ENCODE measurements around the gene MYO5B.

The MYO5B gene

GRCh38 chr18:50008306-50008705, 186.6 kb downstream of the MYO5B start:
- H3K36me3 ChIP-seq (ENCODE audit: control insufficient read depth, insufficient read depth, low read length), result no peaks in the 10 kb centered on the region
- no peak overlapping the region for H3K23ac ChIP-seq (ENCODE audit: low read length)
- no peaks in the 10 kb centered on the region for H3K27me3 ChIP-seq (ENCODE audit: insufficient read depth, low read length, poor library complexity)
- H3K9ac ChIP-seq (ENCODE audit: low read length), result no peak overlapping the region
- no peak overlapping the region for H2BK120ac ChIP-seq (ENCODE audit: low read depth, low read length)
- H2BK5ac ChIP-seq (ENCODE audit: low read length), result no peak overlapping the region
- no peak overlapping the region for H2AK5ac ChIP-seq (ENCODE audit: low read length)
- no peak overlapping the region for H3K4me3 ChIP-seq (ENCODE audit: low read length)
- H4K8ac ChIP-seq (ENCODE audit: low read depth, low read length), result no peak overlapping the region
- H3K4ac ChIP-seq (ENCODE audit: low read depth, low read length), result no peak overlapping the region
- H3K4me2 ChIP-seq (ENCODE audit: low read length), result no peak overlapping the region
- no peak overlapping the region for H3K56ac ChIP-seq (ENCODE audit: low read length)
- no peaks in the 10 kb centered on the region for H3K4me1 ChIP-seq (ENCODE audit: control insufficient read depth, low read depth, low read length)
- DNase-seq, result no peak
- H3K79me1 ChIP-seq (ENCODE audit: low read length), result no peaks in the 10 kb centered on the region
- no peaks in the 10 kb centered on the region for H3K79me2 ChIP-seq (ENCODE audit: control insufficient read depth, insufficient read depth, low read length)
- no peak overlapping the region for H3K18ac ChIP-seq (ENCODE audit: low read length)
- no peak overlapping the region for H3K27ac ChIP-seq (ENCODE audit: low read depth, low read length)
- no CpG with 5 or more reads among the region's 3 CpGs for WGBS (ENCODE audit: extremely low coverage, insufficient coverage, low lambda C conversion rate)
- H2BK15ac ChIP-seq (replicated peaks; ENCODE audit: low read depth), result no peak overlapping the region
- no peak overlapping the region for H4K5ac ChIP-seq (ENCODE audit: low read length)

GRCh38 chr18:50006470-50007046, 188.4 kb downstream of the MYO5B start:
- H3K4me2 ChIP-seq (ENCODE audit: low read length), result no peak overlapping the region
- no peak overlapping the region for H3K23ac ChIP-seq (ENCODE audit: low read length)
- H3K9ac ChIP-seq (ENCODE audit: low read length), result no peak overlapping the region
- H3K27me3 ChIP-seq (ENCODE audit: insufficient read depth, low read length, poor library complexity), result no peaks in the 10 kb centered on the region
- no peak overlapping the region for H2BK120ac ChIP-seq (ENCODE audit: low read depth, low read length)
- no peak overlapping the region for H3K18ac ChIP-seq (ENCODE audit: low read length)
- H3K79me2 ChIP-seq (ENCODE audit: control insufficient read depth, insufficient read depth, low read length), result no peaks in the 10 kb centered on the region
- H2BK15ac ChIP-seq (replicated peaks; ENCODE audit: low read depth), result no peak overlapping the region
- H3K4me1 ChIP-seq (ENCODE audit: control insufficient read depth, low read depth, low read length), result no peaks in the 10 kb centered on the region
- WGBS (ENCODE audit: extremely low coverage, insufficient coverage, low lambda C conversion rate), result no CpG with 5 or more reads among the region's 2 CpGs
- no peak overlapping the region for H4K8ac ChIP-seq (ENCODE audit: low read depth, low read length)
- no peak overlapping the region for H2BK5ac ChIP-seq (ENCODE audit: low read length)
- H3K36me3 ChIP-seq (ENCODE audit: control insufficient read depth, insufficient read depth, low read length), result no peaks in the 10 kb centered on the region
- H3K79me1 ChIP-seq (ENCODE audit: low read length), result no peaks in the 10 kb centered on the region
- no peak overlapping the region for H4K5ac ChIP-seq (ENCODE audit: low read length)
- no peak for DNase-seq
- no peak overlapping the region for H2AK5ac ChIP-seq (ENCODE audit: low read length)
- H3K27ac ChIP-seq (ENCODE audit: low read depth, low read length), result no peak overlapping the region
- H3K4me3 ChIP-seq (ENCODE audit: low read length), result no peak overlapping the region
- no peak overlapping the region for H3K56ac ChIP-seq (ENCODE audit: low read length)
- H3K4ac ChIP-seq (ENCODE audit: low read depth, low read length), result no peak overlapping the region

- H2BK5ac ChIP-seq (ENCODE audit: low read length), result no peak overlapping the region
- H2BK120ac ChIP-seq (ENCODE audit: low read depth, low read length), result no peak overlapping the region
- DNase-seq, result no peak
- H2AK5ac ChIP-seq (ENCODE audit: low read length), result no peak overlapping the region
- WGBS (ENCODE audit: extremely low coverage, insufficient coverage, low lambda C conversion rate), result no CpG with 5 or more reads among the region's 4 CpGs
- H3K79me2 ChIP-seq (ENCODE audit: control insufficient read depth, insufficient read depth, low read length), result no peaks in the 10 kb centered on the region
- no peak overlapping the region for H3K9ac ChIP-seq (ENCODE audit: low read length)
- H3K36me3 ChIP-seq (ENCODE audit: control insufficient read depth, insufficient read depth, low read length), result no peaks in the 10 kb centered on the region
- H3K27ac ChIP-seq (ENCODE audit: low read depth, low read length), result no peak overlapping the region
- no peaks in the 10 kb centered on the region for H3K79me1 ChIP-seq (ENCODE audit: low read length)
- H4K5ac ChIP-seq (ENCODE audit: low read length), result no peak overlapping the region
- no peak overlapping the region for H3K18ac ChIP-seq (ENCODE audit: low read length)
- no peak overlapping the region for H4K8ac ChIP-seq (ENCODE audit: low read depth, low read length)
- no peak overlapping the region for H3K56ac ChIP-seq (ENCODE audit: low read length)
- no peak overlapping the region for H3K4me2 ChIP-seq (ENCODE audit: low read length)
- H3K4ac ChIP-seq (ENCODE audit: low read depth, low read length), result no peak overlapping the region
- no peak overlapping the region for H3K4me3 ChIP-seq (ENCODE audit: low read length)
- H3K4me1 ChIP-seq (ENCODE audit: control insufficient read depth, low read depth, low read length), result no peaks in the 10 kb centered on the region
- no peak overlapping the region for H2BK15ac ChIP-seq (replicated peaks; ENCODE audit: low read depth)
- H3K23ac ChIP-seq (ENCODE audit: low read length), result no peak overlapping the region
- H3K27me3 ChIP-seq (ENCODE audit: insufficient read depth, low read length, poor library complexity), result no peaks in the 10 kb centered on the region
These were observed 190.9 kb downstream of the MYO5B start for GRCh38 chr18:50004013-50004412.

- H2BK5ac ChIP-seq (ENCODE audit: low read length), result no peak overlapping the region
- H2AK5ac ChIP-seq (ENCODE audit: low read length), result no peak overlapping the region
- no peak overlapping the region for H3K56ac ChIP-seq (ENCODE audit: low read length)
- no peak overlapping the region for H2BK15ac ChIP-seq (replicated peaks; ENCODE audit: low read depth)
- no peaks in the 10 kb centered on the region for H3K79me2 ChIP-seq (ENCODE audit: control insufficient read depth, insufficient read depth, low read length)
- no peak overlapping the region for H3K4ac ChIP-seq (ENCODE audit: low read depth, low read length)
- H3K9ac ChIP-seq (ENCODE audit: low read length), result no peak overlapping the region
- no peak overlapping the region for H2BK120ac ChIP-seq (ENCODE audit: low read depth, low read length)
- WGBS (ENCODE audit: extremely low coverage, insufficient coverage, low lambda C conversion rate), result no CpG with 5 or more reads among the region's 2 CpGs
- H4K8ac ChIP-seq (ENCODE audit: low read depth, low read length), result no peak overlapping the region
- H3K18ac ChIP-seq (ENCODE audit: low read length), result no peak overlapping the region
- H3K27me3 ChIP-seq (ENCODE audit: insufficient read depth, low read length, poor library complexity), result no peaks in the 10 kb centered on the region
- no peaks in the 10 kb centered on the region for H3K36me3 ChIP-seq (ENCODE audit: control insufficient read depth, insufficient read depth, low read length)
- no peak overlapping the region for H4K5ac ChIP-seq (ENCODE audit: low read length)
- no peaks in the 10 kb centered on the region for H3K79me1 ChIP-seq (ENCODE audit: low read length)
- H3K4me3 ChIP-seq (ENCODE audit: low read length), result no peak overlapping the region
- no peak overlapping the region for H3K27ac ChIP-seq (ENCODE audit: low read depth, low read length)
- peak; percentile 65 for DNase-seq
- no peak overlapping the region for H3K23ac ChIP-seq (ENCODE audit: low read length)
- H3K4me1 ChIP-seq (ENCODE audit: control insufficient read depth, low read depth, low read length), result no peaks in the 10 kb centered on the region
- H3K4me2 ChIP-seq (ENCODE audit: low read length), result no peak overlapping the region
These were observed 192.2 kb downstream of the MYO5B start for GRCh38 chr18:50002781-50003180.

GRCh38 chr18:50000227-50000626, 194.7 kb downstream of the MYO5B start:
- WGBS (ENCODE audit: extremely low coverage, insufficient coverage, low lambda C conversion rate), result no CpG with 5 or more reads among the region's 5 CpGs
- H3K79me1 ChIP-seq (ENCODE audit: low read length), result no peaks in the 10 kb centered on the region

GRCh38 chr18:49999128-49999527, 195.8 kb downstream of the MYO5B start:
- no peak overlapping the region for H3K27ac ChIP-seq (ENCODE audit: low read depth, low read length)
- H3K56ac ChIP-seq (ENCODE audit: low read length), result no peak overlapping the region

More at GRCh38 chr18:50000227-50000626, 194.7 kb downstream of the MYO5B start:
- DNase-seq, result peak; percentile 24
- Histone ChIP-seq H3K36me3 (ENCODE audit: control insufficient read depth, insufficient read depth, low read length) (no peaks in the 10 kb centered on the region), H3K4me2 (ENCODE audit: low read length) (no peak overlapping the region), H3K4me3 (ENCODE audit: low read length) (no peak overlapping the region), H4K8ac (ENCODE audit: low read depth, low read length) (no peak overlapping the region), H3K4ac (ENCODE audit: low read depth, low read length) (no peak overlapping the region), H3K4me1 (ENCODE audit: control insufficient read depth, low read depth, low read length) (no peaks in the 10 kb centered on the region), H3K56ac (ENCODE audit: low read length) (no peak overlapping the region), H4K5ac (ENCODE audit: low read length) (no peak overlapping the region), H3K27ac (ENCODE audit: low read depth, low read length) (no peak overlapping the region), H3K9ac (ENCODE audit: low read length) (no peak overlapping the region), H3K27me3 (ENCODE audit: insufficient read depth, low read length, poor library complexity) (no peaks in the 10 kb centered on the region), H2AK5ac (ENCODE audit: low read length) (no peak overlapping the region), H3K79me2 (ENCODE audit: control insufficient read depth, insufficient read depth, low read length) (no peaks in the 10 kb centered on the region), H3K18ac (ENCODE audit: low read length) (no peak overlapping the region), H3K23ac (ENCODE audit: low read length) (no peak overlapping the region), H2BK5ac (ENCODE audit: low read length) (no peak overlapping the region), H2BK120ac (ENCODE audit: low read depth, low read length) (no peak overlapping the region), H2BK15ac (replicated peaks; ENCODE audit: low read depth) (no peak overlapping the region)

More at GRCh38 chr18:49999128-49999527, 195.8 kb downstream of the MYO5B start:
- DNase-seq, result no peak
- Histone ChIP-seq H2BK120ac (ENCODE audit: low read depth, low read length) (no peak overlapping the region), H4K5ac (ENCODE audit: low read length) (no peak overlapping the region), H2AK5ac (ENCODE audit: low read length) (no peak overlapping the region), H3K4ac (ENCODE audit: low read depth, low read length) (no peak overlapping the region), H3K27me3 (ENCODE audit: insufficient read depth, low read length, poor library complexity) (no peaks in the 10 kb centered on the region), H3K79me1 (ENCODE audit: low read length) (no peaks in the 10 kb centered on the region), H2BK5ac (ENCODE audit: low read length) (no peak overlapping the region), H3K23ac (ENCODE audit: low read length) (no peak overlapping the region), H3K4me3 (ENCODE audit: low read length) (no peak overlapping the region), H3K4me2 (ENCODE audit: low read length) (no peak overlapping the region), H3K9ac (ENCODE audit: low read length) (no peak overlapping the region), H3K79me2 (ENCODE audit: control insufficient read depth, insufficient read depth, low read length) (no peaks in the 10 kb centered on the region), H3K36me3 (ENCODE audit: control insufficient read depth, insufficient read depth, low read length) (no peaks in the 10 kb centered on the region), H2BK15ac (replicated peaks; ENCODE audit: low read depth) (no peak overlapping the region), H3K18ac (ENCODE audit: low read length) (no peak overlapping the region), H3K4me1 (ENCODE audit: control insufficient read depth, low read depth, low read length) (no peaks in the 10 kb centered on the region), H4K8ac (ENCODE audit: low read depth, low read length) (no peak overlapping the region)
- WGBS (ENCODE audit: extremely low coverage, insufficient coverage, low lambda C conversion rate), result no CpG with 5 or more reads among the region's 6 CpGs
